Measurements from ENCODE around the gene BICRA.
A peak's percentile ranks its signal among the peaks of the same experiment; 100 is the strongest.
"Not testable (repeated sequence)": the region's sequence is repeated elsewhere in the genome, so short reads cannot be mapped to it uniquely, and the experiment has no call there.

BICRA gene

DNA sequence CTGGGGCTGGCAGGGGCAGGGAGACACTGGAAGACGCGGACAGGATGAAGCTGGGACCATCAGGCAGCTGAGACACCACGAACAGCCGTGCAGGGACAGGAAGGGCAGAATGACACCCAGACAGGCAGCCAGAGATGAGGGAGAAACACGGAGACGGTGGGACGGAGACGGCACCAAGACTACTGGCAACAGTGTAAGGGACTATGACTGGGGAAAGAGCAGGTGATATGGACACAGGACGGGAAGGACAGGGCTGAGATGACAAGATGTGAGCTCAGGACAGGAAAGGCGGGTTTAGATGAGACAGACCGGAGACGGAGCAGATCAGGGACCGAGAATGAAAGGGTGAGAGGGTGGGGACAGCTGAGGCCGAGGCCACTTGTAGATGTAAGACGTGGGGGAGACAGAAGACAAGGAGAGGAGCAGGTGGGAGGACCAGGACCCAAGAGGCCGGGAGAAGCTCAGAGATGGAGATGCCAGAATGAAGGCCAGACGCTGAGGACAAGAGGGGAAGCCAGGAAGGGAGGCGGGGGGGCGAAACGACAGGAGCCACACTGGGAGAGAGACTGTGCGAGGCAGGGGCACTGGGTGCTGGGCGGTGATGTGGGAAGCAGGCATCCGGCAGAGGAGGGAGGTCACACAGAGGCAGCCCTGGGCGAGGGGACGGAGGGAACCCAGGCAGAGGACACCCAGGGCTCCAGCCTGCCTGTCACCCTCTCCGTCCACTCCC is 86.8 kb downstream of the BICRA start:
- DNase-seq = no peak

DNA sequence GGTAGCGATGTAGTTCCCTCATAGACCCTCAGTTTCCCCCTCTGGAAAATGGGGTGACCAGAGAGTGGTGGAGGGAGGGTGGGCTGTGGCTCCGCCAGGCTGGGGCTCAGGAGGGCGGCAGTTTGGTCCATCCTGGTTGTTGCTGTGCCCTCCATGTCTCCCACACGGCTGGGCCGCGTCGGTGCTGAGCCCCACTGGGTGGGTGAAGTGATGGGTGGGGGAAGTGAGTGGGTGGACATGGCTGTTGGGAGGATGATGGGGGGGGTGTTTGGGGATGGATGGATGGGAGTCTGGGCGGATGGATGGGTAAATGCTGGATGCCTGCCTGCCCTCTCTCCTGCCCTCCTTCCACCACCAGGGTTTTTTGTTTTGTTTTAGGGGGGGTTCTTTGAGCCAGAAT is 87.7 kb downstream of the BICRA start:
- DNase-seq = no peak

DNA sequence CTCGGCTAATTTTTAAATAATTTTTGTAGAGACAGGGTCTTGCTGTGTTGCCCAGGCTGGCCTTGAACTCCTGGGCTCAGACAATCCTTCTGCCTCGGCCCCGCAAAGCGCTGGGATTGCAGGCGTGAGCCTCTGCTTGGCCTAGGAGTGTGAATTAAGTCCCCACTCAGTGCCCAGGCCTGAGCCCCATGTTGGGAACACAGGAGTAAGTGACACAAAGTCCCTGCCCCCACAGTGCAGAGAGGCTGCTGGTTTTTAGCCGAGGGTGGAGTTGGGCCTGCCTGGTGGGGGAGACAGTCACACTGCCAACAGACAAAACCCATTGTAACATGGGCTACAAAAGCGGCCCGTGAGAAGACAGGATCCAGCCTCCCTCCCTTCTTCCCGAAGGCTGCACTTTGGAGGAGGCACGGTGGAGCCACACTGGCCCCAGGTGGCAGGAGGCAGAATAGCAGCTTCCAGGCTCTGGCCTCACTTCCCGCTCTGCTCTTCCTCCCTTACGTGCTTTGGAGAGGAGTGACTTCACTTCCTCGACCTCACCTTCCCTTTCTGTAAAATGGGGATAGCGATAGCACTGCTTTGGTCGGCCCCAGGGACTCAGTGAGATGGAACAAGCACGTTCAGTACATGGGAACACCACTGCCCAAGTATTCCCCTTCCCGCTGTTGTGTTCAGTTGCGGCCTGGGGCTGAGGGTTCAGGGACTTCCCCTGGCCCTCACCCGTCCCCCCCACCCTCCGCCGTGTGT is 89.1 kb downstream of the BICRA start:
- peak; percentile 51 to 67 for DNase-seq

DNA sequence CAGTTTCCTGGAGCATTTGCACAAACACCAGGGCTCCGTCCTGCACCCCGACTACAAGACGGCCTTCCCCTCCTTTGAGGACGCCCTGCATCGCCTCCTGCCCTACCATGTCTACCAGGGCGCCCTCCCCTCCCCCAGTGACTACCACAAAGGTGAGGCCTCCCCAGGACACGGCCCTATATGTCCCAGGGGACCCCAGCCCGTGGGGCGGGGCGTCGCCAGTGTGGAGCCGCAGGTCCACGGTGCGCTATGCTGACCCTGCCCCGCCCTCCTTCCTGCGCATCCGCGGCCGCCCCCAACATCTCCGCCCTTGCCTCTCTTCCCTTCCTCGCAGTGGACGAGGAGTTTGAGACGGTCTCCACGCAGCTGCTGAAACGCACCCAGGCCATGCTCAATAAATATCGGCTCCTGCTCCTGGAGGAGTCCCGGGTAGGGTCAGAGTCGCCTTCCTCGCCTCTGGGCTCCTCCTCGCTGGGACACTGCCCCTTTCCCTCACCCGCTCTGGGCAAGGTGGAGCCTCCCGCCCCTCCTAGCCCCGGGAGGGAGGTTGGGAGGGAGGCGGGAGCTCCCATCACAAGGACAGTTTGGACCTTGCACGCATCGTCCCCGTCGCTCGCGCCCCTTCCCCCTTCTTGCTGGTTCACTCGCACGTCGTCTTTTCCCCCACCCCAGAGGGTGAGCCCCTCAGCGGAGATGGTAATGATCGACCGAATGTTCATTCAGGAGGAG is 89.9 kb downstream of the BICRA start:
- DNase-seq = no peak

DNA sequence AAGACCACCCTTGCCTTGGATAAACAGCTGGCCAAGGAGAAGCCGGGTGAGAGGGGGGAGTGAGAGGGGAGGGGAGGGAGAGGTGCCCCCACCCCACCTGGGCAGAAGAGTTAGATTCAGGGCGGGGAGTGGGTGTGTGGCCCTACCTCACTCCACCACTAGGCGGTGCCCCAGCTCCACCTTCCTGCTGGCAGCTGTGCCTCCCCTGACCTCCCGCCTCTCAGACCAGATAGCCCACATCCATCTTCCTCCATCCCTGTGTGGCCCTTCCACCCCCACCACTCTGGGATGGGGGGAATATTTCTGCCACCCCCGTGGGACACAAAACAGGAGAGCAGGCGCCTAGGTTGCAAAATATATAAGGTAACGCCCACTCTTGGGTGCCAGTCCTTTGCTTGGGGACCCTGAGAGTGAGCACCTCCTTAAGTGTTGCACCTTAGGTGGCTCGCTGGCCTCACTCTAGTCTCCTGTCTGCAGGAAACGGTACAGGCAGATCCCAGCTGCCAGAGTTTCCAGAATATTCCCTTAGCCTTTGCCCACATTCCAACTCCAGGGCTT is 90.5 kb downstream of the BICRA start:
- peak; percentile 20 to 54 for DNase-seq

DNA sequence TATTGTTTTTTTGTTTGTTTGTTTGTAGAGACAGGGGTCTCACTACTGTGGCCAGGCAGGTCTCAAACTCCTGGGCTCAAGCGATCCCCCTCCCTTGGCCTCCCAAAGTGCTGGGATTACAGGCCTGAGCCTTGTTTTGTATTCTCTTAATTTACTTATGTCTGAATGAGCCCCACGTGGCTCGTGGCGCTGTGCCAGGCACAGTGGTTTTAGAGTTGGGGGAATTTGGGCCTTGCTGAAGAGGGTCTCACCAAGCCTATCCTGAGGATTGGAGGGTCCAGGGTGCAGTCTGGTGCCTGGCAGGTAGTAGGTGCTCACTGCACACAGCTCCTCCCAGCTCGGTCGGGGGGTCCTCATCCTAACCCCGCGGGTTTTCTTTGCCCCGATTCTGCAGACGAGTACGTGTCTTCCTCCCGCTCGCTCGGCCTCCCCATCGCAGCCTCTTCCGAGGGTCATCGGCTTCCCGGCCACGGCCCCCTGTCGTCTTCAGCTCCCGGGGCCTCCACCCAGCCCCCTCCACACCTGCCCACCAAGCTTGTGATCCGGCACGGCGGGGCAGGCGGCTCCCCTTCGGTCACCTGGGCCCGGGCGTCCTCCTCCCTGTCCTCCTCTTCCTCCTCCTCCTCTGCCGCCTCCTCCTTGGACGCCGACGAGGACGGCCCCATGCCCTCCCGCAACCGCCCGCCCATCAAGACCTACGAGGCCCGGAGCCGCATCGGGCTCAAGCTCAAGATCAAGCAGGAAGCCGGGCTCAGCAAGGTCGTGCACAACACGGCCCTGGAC is 92.2 kb downstream of the BICRA start:
- DNase-seq = no peak

DNA sequence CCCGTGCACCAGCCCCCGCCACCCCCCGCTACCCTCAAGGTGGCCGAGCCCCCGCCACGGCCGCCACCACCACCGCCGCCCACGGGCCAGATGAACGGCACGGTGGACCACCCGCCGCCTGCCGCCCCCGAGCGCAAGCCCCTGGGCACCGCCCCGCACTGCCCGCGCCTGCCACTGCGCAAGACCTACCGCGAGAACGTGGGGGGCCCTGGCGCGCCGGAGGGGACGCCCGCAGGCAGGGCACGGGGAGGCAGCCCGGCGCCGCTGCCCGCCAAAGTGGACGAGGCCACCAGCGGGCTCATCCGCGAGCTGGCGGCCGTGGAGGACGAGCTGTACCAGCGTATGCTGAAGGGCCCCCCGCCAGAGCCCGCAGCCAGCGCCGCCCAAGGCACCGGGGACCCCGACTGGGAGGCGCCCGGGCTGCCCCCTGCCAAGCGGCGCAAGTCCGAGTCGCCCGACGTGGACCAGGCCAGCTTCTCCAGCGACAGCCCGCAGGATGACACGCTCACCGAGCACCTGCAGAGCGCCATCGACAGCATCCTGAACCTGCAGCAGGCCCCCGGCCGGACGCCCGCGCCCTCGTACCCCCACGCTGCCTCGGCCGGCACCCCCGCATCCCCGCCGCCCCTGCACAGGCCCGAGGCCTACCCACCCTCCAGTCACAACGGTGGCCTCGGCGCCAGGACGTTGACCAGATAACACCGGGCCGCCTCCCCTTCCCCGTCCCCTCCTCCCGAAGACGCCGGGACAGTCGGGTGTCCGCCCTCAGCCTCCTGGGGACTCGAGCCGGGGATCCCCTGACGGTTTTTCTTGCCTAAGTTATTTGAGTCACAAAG is 93.0 kb downstream of the BICRA start:
- no peak for DNase-seq

DNA sequence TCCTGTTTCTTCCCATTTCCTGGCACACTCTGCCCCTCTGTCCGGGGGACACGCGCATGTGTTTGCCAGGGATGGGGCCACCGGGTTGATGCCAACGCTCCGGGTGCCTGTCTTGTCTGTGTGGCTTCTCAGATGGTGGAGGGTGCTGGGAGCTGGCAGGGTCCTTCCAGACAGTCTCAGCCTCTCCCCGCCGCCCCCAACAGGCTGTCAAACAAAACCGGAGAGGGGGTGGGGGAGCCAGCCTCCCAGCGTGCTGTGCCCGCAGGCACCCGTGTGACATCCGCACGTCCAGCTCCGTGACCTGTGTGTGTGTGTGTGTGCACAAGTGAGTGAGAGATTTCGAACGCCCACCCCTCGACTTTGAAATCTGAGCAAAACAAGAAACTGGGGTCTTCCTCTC is 93.7 kb downstream of the BICRA start:
- no peak for DNase-seq

DNA sequence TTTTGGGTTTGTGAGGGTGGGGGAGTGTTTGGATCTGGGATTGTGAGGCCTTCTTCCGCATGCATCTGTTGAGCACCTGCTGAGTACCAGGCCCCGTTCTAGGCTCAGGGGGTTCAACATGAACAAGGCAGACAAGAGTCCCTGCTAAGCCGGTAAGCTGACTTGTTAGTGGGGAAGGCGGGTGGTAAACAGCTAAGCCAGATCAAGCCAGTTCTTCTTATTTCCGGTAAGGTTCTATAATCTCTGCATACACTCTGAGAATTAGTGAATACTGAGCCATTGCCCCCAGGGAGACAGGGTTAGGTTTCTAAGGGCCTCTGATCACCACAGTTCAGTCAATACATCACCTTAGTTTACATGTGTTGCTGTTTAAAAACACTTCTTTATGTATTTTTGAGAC is 94.4 kb downstream of the BICRA start:
- DNase-seq = no peak

DNA sequence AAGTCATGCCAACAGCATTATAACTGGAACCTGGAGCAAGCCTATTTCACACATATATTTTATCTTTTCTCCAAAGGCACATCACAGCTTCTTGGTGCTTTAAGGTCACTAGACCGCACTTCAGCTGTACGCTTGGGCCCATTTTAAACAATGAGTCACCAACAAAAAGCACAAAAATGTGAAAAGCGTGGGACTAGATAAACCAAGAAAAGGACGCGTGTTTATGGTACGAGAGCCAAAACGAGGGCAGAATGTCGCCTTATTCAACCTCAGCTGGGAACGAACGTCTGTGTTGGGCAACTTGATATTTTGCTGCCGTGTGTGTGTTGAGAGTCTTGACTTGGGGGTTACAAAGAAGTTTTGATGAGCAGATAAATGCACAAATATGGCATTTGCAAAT is 95.1 kb downstream of the BICRA start:
- no peak for DNase-seq

DNA sequence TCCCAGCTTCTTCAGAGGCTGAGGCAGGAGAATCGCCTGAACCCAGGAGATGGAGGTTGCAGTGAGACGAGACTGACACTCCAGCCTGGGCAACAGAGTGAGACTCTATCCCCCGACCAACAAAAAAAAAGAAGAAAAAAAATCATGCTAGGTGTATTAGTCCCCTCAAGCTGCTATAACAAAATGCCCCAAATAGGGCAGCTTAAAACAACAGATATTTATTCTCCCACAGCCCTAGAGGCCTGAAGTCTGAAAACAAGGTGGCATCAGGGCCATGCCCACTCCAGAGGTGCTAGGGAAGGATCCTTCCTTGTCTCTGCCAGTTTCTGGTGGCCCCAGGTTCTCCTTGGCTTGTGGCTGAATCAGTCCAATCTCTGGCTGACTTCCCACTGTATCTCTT is 95.7 kb downstream of the BICRA start:
- DNase-seq = no peak

DNA sequence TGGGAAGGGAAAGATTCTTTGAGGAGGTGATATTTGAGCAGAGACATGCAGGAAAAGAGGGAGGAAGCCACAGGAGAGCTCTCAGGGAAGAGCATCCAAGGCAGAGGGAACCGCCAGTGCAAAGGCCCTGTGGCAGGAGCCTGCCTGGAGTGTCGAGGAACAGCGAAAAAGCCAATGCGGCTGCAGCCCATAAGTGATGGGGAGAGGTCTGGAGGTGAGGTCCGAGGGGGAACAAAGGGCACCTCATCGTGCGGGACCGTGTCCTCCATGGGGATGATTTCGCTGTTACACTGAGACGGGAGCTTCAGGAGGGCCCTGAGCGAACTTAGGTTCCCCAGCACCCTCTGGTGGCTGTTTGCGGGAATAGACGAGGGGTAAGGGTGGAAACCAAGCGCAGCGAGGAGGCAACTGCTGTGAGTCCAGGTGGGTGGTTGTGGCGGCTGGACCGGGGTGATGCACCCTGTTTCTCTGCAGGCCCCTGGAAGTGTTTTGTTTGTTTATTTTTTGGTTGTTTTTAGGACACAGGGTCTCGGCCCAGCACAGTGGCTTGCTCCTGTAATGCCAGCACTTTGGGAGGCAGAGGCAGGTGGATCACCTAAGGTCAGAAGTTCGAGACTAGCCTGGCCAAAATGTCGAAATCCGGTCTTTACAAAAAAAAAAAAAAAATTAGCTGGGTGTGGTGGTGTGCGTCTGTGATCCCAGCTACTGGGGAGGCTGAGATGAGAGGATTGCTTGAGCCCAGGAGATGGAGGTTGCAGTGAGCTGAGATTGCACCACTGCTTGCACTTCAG is 98.4 kb downstream of the BICRA start:
- peak; percentile 71 to 76 for DNase-seq

DNA sequence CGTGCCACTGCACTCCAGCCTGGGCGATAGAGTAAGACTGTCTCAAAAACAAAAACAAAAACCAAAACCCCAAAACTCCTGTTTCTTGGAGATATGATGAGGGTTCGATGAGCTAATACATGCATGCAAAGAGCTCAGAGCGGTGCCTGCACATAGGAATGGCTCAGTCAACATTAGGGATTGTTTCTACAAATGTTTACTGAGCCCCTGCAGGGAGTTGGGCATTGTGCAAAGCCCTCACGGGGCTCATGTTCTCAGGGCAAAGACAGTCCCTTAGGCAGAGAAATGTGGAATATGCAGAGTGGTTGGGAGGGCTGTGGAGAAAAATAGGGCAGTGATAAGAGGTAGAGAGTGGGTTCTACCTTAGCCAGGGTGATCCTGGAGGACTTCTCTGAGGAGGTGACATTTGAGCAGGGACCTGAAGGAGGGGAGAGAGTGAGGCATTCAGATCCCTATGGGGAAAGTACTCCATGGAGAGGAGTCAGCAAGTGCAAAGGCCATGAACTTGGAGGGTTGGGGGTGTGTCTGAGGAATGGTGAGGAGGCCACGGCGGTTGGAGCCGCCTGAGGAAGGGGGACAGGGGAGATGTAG is 102.8 kb downstream of the BICRA start:
- DNase-seq = no peak

DNA sequence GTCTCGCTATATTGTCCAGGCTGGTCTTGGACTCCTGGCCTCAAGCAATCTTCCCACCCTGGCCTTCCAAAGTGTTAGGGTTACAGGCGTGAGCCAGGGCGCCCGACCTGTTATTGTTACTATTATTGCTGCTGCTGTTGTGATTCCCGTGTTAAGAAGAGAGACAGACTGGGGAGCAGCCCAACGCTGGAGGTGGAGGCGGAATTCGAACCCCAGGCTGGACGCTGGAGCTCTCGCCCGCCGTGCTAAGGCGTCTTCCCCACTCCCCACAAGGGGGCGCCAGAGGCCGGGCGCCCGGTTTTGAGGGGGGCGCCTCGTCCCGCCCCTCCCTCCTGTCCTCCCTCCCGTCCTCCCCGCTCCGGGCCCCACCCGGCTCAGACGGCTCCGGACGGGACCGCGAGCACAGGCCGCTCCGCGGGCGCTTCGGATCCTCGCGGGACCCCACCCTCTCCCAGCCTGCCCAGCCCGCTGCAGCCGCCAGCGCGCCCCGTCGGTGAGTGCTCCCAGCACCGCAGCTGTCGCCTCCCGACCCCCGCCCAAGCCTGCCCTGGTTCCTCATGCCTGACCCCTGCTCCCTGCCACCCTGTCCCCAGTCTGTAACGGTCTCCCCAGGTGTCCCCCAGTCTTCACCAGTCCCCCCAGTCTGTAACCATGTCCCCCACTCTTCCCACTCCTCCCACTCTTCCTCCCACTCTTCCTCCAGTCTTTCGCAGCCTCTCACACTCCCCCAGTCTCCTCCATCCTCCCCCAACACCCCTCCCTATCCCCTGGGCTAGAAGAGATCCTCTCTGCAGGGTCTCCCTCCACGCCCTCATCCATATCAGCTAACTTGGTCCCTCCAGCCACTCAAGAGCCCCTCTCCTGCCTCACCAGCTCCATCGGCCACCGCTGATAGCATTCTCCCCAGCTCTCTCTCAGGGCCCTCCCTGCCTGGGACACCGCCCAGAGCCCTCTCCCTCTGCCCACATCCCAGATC is 104.4 kb downstream of the BICRA start, which contains the start of gene EHD2:
Gene EHD2 (plus strand): TSS at position 377 of the 976 bp plus-strand sequence. CDS start 3,191 bp downstream, outside the sequence.
- peak in 1 of 2 donors; percentile 39 for DNase-seq

DNA sequence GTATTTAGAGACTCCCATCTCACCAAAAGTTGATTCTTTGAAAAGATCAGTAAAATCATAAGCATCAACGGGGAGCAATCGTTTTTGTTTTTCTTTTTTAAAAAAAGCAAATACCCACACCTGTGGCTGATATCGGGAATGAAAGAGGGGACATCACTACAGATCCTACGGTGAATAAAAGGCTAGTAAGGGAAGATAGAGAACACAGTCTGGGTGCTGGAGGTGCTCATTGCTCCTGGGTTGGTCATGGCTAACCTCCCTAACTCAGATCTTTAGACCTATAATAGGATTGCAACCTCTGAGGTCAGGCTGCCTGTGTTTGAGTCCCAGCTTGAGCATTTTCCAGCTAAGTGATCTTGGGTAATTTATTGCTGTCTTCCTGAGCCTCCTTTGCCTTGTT is 105.4 kb downstream of the BICRA start:
- no peak for DNase-seq

DNA sequence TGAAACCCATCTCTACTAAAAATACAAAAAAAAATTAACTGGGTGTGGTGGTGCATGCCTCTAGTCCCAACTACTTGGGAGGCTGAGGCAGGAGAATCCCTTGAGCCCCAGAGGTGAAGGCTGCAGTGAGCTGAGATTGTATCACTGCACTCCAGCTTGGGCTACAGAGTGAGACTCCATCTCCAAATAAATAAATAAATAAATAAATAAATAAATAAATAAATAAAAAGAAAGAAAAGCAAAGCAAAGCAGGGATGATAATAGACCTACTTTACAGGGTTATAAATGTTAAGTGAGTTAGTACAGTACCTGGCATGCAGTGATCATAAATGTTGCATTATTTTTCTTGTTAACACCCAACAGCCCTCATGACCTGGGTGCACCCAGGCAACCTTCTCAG is 105.9 kb downstream of the BICRA start:
- DNase-seq = not testable (repeated sequence)

DNA sequence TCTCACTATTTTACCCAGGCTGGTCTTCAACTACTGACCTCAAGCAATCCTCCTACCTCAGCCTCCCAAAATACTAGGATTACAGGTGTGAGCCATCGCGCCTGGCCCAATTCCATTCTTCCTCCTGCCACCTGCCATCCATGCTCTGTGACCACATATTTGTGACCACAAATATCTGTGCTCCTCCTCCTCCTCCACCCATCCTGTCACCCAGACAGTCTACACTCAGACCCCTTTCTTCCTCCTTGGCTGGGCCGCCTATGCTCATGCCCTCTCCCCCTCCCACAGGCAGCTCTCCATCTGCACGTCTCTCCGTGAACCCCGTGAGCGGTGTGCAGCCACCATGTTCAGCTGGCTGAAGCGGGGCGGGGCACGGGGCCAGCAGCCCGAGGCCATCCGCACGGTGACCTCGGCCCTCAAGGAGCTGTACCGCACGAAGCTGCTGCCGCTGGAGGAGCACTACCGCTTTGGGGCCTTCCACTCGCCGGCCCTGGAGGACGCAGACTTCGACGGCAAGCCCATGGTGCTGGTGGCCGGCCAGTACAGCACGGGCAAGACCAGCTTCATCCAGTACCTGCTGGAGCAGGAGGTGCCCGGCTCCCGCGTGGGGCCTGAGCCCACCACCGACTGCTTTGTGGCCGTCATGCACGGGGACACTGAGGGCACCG is 107.5 kb downstream of the BICRA start:
- DNase-seq = no peak

DNA sequence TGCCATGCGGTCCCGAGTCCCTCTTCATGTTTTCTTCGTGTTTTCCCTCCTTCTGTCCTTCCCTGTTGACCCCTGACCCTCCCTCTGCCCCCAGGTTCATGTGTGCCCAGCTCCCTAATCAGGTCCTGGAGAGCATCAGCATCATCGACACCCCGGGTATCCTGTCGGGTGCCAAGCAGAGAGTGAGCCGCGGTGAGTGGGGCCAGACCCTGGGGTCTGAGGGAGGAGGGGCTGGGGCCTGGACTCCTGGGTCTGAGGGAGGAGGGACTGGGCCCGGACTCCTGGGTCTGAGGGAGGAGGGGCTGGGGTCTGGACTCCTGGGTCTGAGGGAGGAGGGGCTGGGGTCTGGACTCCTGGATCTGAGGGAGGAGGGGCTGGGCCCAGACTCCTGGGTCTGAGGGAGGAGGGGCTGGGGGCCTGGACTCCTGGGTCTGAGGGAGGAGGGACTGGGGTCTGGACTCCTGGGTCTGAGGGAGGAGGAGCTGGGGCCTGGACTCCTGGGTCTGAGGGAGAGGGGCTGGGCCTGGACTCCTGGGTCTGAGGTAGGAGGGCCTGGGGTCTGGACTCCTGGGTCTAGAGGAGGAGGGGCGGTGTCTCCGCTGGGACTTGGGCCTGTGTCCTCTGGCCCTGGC is 109.6 kb downstream of the BICRA start:
- not testable (repeated sequence) for DNase-seq

Data from CD4-positive, alpha-beta T cell treated with Interferon alpha-2 for 1 hour (primary cell).